ENCODE measurements around the gene PHACTR4.
A peak's percentile ranks its signal among the peaks of the same experiment; 100 is the strongest.
"Not testable (repeated sequence)": the region's sequence is repeated elsewhere in the genome, so short reads cannot be mapped to it uniquely, and the experiment has no call there.

The PHACTR4 gene

DNA sequence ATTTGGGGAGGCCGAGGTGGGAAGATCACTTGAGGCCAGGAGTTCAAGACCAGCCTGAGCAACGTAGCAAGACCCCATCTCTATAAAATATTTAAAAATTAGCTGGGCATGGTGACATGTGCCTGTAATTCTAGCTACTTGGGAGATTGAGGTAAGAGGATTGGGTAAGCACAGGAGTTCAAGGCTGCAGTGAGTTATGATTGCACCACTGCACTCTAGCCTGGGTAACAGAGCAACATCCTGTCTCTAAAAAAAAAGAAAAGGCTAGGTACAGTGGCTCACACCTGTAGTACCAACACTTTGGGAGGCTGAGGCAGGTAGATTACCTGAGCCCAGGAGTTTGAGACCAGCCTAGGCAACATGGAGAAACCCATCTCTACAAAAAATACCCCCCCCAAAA is 100.6 kb downstream of the PHACTR4 start:
- Histone ChIP-seq H3K4me3 (replicated peaks; ENCODE audit: insufficient read depth, low read length) (no peak overlapping the region), H3K27ac (replicated peaks) (no peak overlapping the region), H3K27me3 (ENCODE audit: insufficient read depth, poor library complexity, severe bottlenecking) (no peaks in the 10 kb centered on the region)
- peak in 1 of 2 experiments; percentile 48 for DNase-seq (ENCODE audit: low read depth in 1 of 2, low spot score in 1 of 2)
- no peak for TF ChIP-seq CTCF (IDR thresholded peaks at IDR 0.05; ENCODE audit: insufficient read depth, low read length)
- no peak for TF ChIP-seq SPI1 (IDR thresholded peaks at IDR 0.05; ENCODE audit: borderline replicate concordance, low read depth)
- TF ChIP-seq POLR2AphosphoS5 (IDR thresholded peaks at IDR 0.05; ENCODE audit: low read depth): no peak
- no peak for TF ChIP-seq GABPA (IDR thresholded peaks at IDR 0.05; ENCODE audit: low read depth)
- TF ChIP-seq REST (IDR thresholded peaks at IDR 0.05; ENCODE audit: insufficient replicate concordance, low read depth): no peak

DNA sequence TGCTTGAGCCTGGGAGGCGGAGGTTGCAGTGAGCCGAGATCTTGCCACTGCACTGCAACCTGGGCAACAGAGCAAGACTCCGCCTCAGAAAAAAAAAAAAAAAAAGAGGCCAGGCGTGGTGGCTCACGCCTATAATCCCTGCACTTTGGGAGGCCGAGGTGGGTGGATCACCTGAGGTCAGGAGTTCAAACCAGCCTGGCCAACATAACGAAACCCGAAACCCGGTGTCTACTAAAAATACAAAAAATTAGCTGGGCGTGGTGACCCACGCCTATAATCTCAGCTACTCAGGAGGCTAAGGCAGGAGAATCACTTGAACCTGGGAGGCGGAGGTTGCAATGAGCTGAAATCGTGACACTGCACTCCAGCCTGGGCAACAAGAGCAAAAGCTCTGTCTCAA is 110.0 kb downstream of the PHACTR4 start:
- H3K4me3 ChIP-seq (replicated peaks; ENCODE audit: insufficient read depth, low read length); DNase-seq (ENCODE audit: low read depth in 1 of 2, low spot score in 1 of 2); H3K27ac ChIP-seq (replicated peaks); H3K27me3 ChIP-seq (ENCODE audit: insufficient read depth, poor library complexity, severe bottlenecking): not testable (repeated sequence)

- no peak overlapping the region for H3K27ac ChIP-seq (replicated peaks)
- H3K27me3 ChIP-seq (ENCODE audit: insufficient read depth, poor library complexity, severe bottlenecking): no peaks in the 10 kb centered on the region
- DNase-seq (ENCODE audit: low read depth in 1 of 2, low spot score in 1 of 2): no peak
- H3K4me3 ChIP-seq (replicated peaks; ENCODE audit: insufficient read depth, low read length): no peak overlapping the region
- TF ChIP-seq GABPA (IDR thresholded peaks at IDR 0.05; ENCODE audit: low read depth): no peak
- TF ChIP-seq POLR2AphosphoS5 (IDR thresholded peaks at IDR 0.05; ENCODE audit: low read depth): no peak
These were observed 110.8 kb downstream of the PHACTR4 start for GRCh38 chr1:28480308-28480707.

DNA sequence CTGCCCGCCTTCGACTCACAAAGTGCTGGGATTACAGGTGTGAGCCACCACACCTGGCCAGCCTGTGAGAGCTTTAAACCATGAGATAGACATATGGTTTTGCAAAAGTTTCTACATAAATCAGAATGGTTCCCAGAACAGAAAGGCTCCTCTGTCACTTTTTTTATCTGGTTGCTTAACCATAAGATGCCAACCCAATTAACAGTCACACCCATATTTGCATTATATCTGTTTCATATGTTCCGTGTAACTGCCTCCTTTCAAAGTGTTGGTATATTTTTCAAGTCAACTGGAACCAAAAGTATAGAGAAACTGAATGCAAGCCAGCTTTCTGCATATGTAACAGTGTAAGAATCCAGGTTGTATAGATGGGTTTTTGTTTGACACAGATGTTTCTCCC is 112.6 kb downstream of the PHACTR4 start:
- DNase-seq (ENCODE audit: low read depth in 1 of 2, low spot score in 1 of 2): no peak
- TF ChIP-seq REST (IDR thresholded peaks at IDR 0.05; ENCODE audit: insufficient replicate concordance, low read depth) (no peak), GABPA (IDR thresholded peaks at IDR 0.05; ENCODE audit: low read depth) (no peak), POLR2AphosphoS5 (IDR thresholded peaks at IDR 0.05; ENCODE audit: low read depth) (no peak), SPI1 (IDR thresholded peaks at IDR 0.05; ENCODE audit: borderline replicate concordance, low read depth) (no peak), CTCF (IDR thresholded peaks at IDR 0.05; ENCODE audit: insufficient read depth, low read length) (no peak)

GRCh38 chr1:28482702-28483101 is 113.2 kb downstream of the PHACTR4 start:
- no peak overlapping the region for H3K4me3 ChIP-seq (replicated peaks; ENCODE audit: insufficient read depth, low read length)
- no peaks in the 10 kb centered on the region for H3K27me3 ChIP-seq (ENCODE audit: insufficient read depth, poor library complexity, severe bottlenecking)
- no peak overlapping the region for H3K27ac ChIP-seq (replicated peaks)
- no peak for DNase-seq (ENCODE audit: low read depth in 1 of 2, low spot score in 1 of 2)
- TF ChIP-seq REST (IDR thresholded peaks at IDR 0.05; ENCODE audit: insufficient replicate concordance, low read depth) (no peak), CTCF (IDR thresholded peaks at IDR 0.05; ENCODE audit: insufficient read depth, low read length) (no peak)

More for the DNA sequence above, 112.6 kb downstream of the PHACTR4 start:
- Histone ChIP-seq H3K27me3 (ENCODE audit: insufficient read depth, poor library complexity, severe bottlenecking) (no peaks in the 10 kb centered on the region), H3K27ac (replicated peaks) (no peak overlapping the region), H3K4me3 (replicated peaks; ENCODE audit: insufficient read depth, low read length) (no peak overlapping the region)

Measured in HL-60 (cell line).